DND-41 (cell line): Measurements from ENCODE around the gene DDX56.
A peak's percentile ranks its signal among the peaks of the same experiment; 100 is the strongest.
"Not testable (repeated sequence)": the region's sequence is repeated elsewhere in the genome, so short reads cannot be mapped to it uniquely, and the experiment has no call there.

Source experiments
- ATAC-seq: fragments of 200-7000 bp; cut with Tn5 transposase; 3 replicates; pipeline ENCODE4 v1.9.1; 2021; ENCODE audit warnings: low read depth; ENCODE audit not compliant: insufficient read depth
- DNase-seq: peaks from one replicate; pipeline ENCODE4 v3.0.0-alpha.2; 2020
- H2AFZ ChIP-seq: 2 replicates; pipeline ENCODE4 v1.6.0; 2012; ENCODE audit warnings: low read depth, low read length
- H3K27ac ChIP-seq: 2 replicates; pipeline ENCODE4 v1.5.1; 2012; ENCODE audit warnings: low read length, inconsistent platforms
- H3K27me3 ChIP-seq: fragments of 200-600 bp; sonication (generic); 2 replicates; pipeline ENCODE4 v1.6.0; 2012; ENCODE audit warnings: low read length, mild to moderate bottlenecking, inconsistent platforms; ENCODE audit not compliant: insufficient read depth, poor library complexity
- H3K36me3 ChIP-seq: 2 replicates; pipeline ENCODE4 v1.5.1; 2012; ENCODE audit warnings: low read length, inconsistent platforms; ENCODE audit not compliant: insufficient read depth
- H3K4me1 ChIP-seq: 2 replicates; pipeline ENCODE4 v1.5.1; 2012; ENCODE audit warnings: mild to moderate bottlenecking, low read length; ENCODE audit not compliant: insufficient read depth
- H3K4me2 ChIP-seq: 2 replicates; pipeline ENCODE4 v1.6.0; 2012; ENCODE audit warnings: mild to moderate bottlenecking, moderate library complexity, low read length, inconsistent platforms; ENCODE audit not compliant: insufficient read depth
- H3K4me3 ChIP-seq, 2 experiments: fragments of 200-600 bp in 1 of 2; shearing (Covaris generic) in 1 of 2; 2 replicates each; pipeline ENCODE4 v1.5.1; 2012 to 2016; ENCODE audit warnings: inconsistent platforms in 2 of 2, low read length in 2 of 2, mild to moderate bottlenecking in 2 of 2, low read depth in 1 of 2, moderate library complexity in 1 of 2
- H3K79me2 ChIP-seq: 2 replicates; pipeline ENCODE4 v1.6.0; 2012; ENCODE audit warnings: low read length, inconsistent platforms; ENCODE audit not compliant: insufficient read depth
- H3K9ac ChIP-seq: 2 replicates; pipeline ENCODE4 v1.6.0; 2012; ENCODE audit warnings: low read depth, mild to moderate bottlenecking, inconsistent platforms, low read length, moderate library complexity
- H3K9me3 ChIP-seq: 2 replicates; pipeline ENCODE4 v1.5.1; 2012; ENCODE audit warnings: low read length, moderate library complexity, mild to moderate bottlenecking, inconsistent platforms; ENCODE audit not compliant: insufficient read depth, severe bottlenecking
- H4K20me1 ChIP-seq: 2 replicates; pipeline ENCODE4 v1.6.0; 2012; ENCODE audit warnings: low read length; ENCODE audit not compliant: insufficient read depth
- CTCF ChIP-seq: IDR thresholded peaks from 2 replicates; pipeline ENCODE4 v1.5.1; 2012; ENCODE audit warnings: borderline replicate concordance, low read length, moderate library complexity, mild to moderate bottlenecking; ENCODE audit not compliant: poor library complexity, severe bottlenecking; ENCODE audit errors: extremely low read depth
- EZH2 ChIP-seq: IDR thresholded peaks from 3 replicates; pipeline ENCODE4 v1.6.1; 2012; ENCODE audit warnings: borderline replicate concordance, low read depth, mild to moderate bottlenecking, moderate library complexity, low read length, inconsistent platforms; ENCODE audit not compliant: severe bottlenecking

The DDX56 gene

GRCh38 chr7:44564606-44565005 lies 9.1 kb downstream of the DDX56 start:
- Histone ChIP-seq H3K4me2 (no peak overlapping the region), H3K36me3 (peaks cover 55% of the 10 kb centered on the region), H4K20me1 (peaks cover 50% of the 10 kb centered on the region), H3K9ac (no peak overlapping the region), H3K4me3 (no peak overlapping the region), H2AFZ (no peak overlapping the region), H3K4me1 (no peaks in the 10 kb centered on the region), H3K27ac (no peak overlapping the region), H3K79me2 (no peaks in the 10 kb centered on the region), H3K9me3 (no peaks in the 10 kb centered on the region), H3K27me3 (no peaks in the 10 kb centered on the region)
- ATAC-seq (no peak), DNase-seq (no peak)
- TF ChIP-seq EZH2 (no peak), CTCF (peak; percentile 2)

- no peaks in the 10 kb centered on the region for H3K27me3 ChIP-seq
- no peak overlapping the region for H3K27ac ChIP-seq
- peaks cover 36% of the 10 kb centered on the region for H4K20me1 ChIP-seq
- no peak overlapping the region for H2AFZ ChIP-seq
- TF ChIP-seq CTCF, result no peak
- no peak for TF ChIP-seq EZH2
- H3K9ac ChIP-seq, result no peak overlapping the region
- H3K36me3 ChIP-seq, result peaks cover 41% of the 10 kb centered on the region
- H3K4me1 ChIP-seq, result no peaks in the 10 kb centered on the region
- no peak overlapping the region for H3K4me3 ChIP-seq
- no peaks in the 10 kb centered on the region for H3K79me2 ChIP-seq
- ATAC-seq (no peak), DNase-seq (no peak)
- no peak overlapping the region for H3K4me2 ChIP-seq
- H3K9me3 ChIP-seq, result no peaks in the 10 kb centered on the region
These were observed 10.5 kb downstream of the DDX56 start for GRCh38 chr7:44563171-44563679.

- not testable (repeated sequence) for H3K9me3 ChIP-seq, H3K4me3 ChIP-seq, H3K79me2 ChIP-seq, ATAC-seq, H3K27me3 ChIP-seq, H3K4me1 ChIP-seq, H2AFZ ChIP-seq, DNase-seq, H3K9ac ChIP-seq, H3K27ac ChIP-seq, H3K4me2 ChIP-seq
- peaks cover 35% of the 10 kb centered on the region for H3K36me3 ChIP-seq
- peaks cover 30% of the 10 kb centered on the region for H4K20me1 ChIP-seq
These were observed 11.1 kb downstream of the DDX56 start for GRCh38 chr7:44562622-44562962.

GRCh38 chr7:44561962-44562621 lies 11.6 kb downstream of the DDX56 start:
- no peak overlapping the region for H3K9ac ChIP-seq
- H4K20me1 ChIP-seq, result peaks cover 27% of the 10 kb centered on the region
- no peak overlapping the region for H3K27ac ChIP-seq

More at GRCh38 chr7:44561962-44562621, 11.6 kb downstream of the DDX56 start:
- Histone ChIP-seq H3K4me3 (no peak overlapping the region), H3K36me3 (peaks cover 30% of the 10 kb centered on the region), H2AFZ (no peak overlapping the region), H3K9me3 (no peaks in the 10 kb centered on the region), H3K4me1 (no peaks in the 10 kb centered on the region), H3K27me3 (no peaks in the 10 kb centered on the region), H3K4me2 (no peak overlapping the region), H3K79me2 (no peaks in the 10 kb centered on the region)
- TF ChIP-seq CTCF (no peak), EZH2 (no peak)
- no peak for DNase-seq
- ATAC-seq, result no peak
